ENCODE data around the gene SLC35E1. TPM values are rescaled to one million over a fixed set of nuclear protein-coding genes. Genes with fewer than 3 reads are reported as not detected.

The SLC35E1 gene
- total RNA-seq, 1 experiment from 2014 or later: 35.8 TPM

DNA sequence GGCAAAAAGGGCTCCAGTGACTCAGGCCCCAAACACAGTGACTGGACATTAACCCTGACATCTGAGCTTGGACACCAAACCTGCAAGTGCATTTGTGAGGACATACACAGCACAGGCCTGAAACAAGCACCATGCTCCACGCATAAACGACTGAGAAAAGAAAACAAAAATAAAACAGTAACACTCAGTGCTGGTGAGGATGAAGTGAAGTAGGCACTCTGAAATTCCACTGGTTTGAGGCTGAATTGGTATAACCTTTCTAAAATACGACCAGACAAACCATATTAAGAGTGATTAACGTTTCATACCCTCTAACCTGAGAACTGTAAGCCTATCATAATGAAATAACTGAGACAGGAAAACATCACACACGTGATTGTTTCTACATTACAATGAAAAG, 5.5 kb downstream of the SLC35E1 start:
- Histone ChIP-seq H3K4me2 (ENCODE audit: insufficient read depth, insufficient read length, low read length) (no peak overlapping the region), H4K8ac (replicated peaks; ENCODE audit: insufficient read length, low read depth, low read length) (no peak overlapping the region), H2BK120ac (ENCODE audit: low read depth, low read length, poor library complexity, severe bottlenecking) (no peak overlapping the region), H3K4ac (ENCODE audit: low read depth, low read length) (no peak overlapping the region), H3K9me3 (ENCODE audit: control insufficient read depth, low read depth, low read length) (no peaks in the 10 kb centered on the region), H4K5ac (ENCODE audit: insufficient read length, low read depth, low read length) (no peak overlapping the region), H2BK20ac (ENCODE audit: low read depth, low read length, poor library complexity, severe bottlenecking) (no peak overlapping the region), H3K23ac (ENCODE audit: insufficient read length, low read depth, low read length) (no peak overlapping the region), H2BK15ac (ENCODE audit: low read depth, low read length) (no peak overlapping the region), H2AFZ (ENCODE audit: low read length) (no peak overlapping the region), H3K79me2 (ENCODE audit: insufficient read depth, low read length) (no peaks in the 10 kb centered on the region; the same call in 1 of the 2 replicates), H3K27ac (ENCODE audit: insufficient read length, low read depth, low read length) (no peak overlapping the region), H2AK5ac (ENCODE audit: insufficient read length, low read length) (no peak overlapping the region), H4K20me1 (ENCODE audit: control insufficient read depth, insufficient read depth, insufficient read length) (no peaks in the 10 kb centered on the region), H4K91ac (ENCODE audit: insufficient read length, low read depth, low read length) (no peak overlapping the region), H3K23me2 (ENCODE audit: insufficient read length, low read depth, low read length, poor library complexity, severe bottlenecking) (peaks cover 4% of the 10 kb centered on the region), H3K27me3 (ENCODE audit: insufficient read depth, low read length) (no peaks in the 10 kb centered on the region), H3T11ph (ENCODE audit: low read length) (no peak overlapping the region), H3K4me1 (ENCODE audit: insufficient read depth, low read length) (no peaks in the 10 kb centered on the region), H2BK5ac (ENCODE audit: insufficient read length, low read length) (no peak overlapping the region), H3K9ac (ENCODE audit: extremely low read depth, insufficient read length, low read length) (no peak overlapping the region), H3K56ac (ENCODE audit: insufficient read length, low read depth, low read length) (no peak overlapping the region), H3K14ac (ENCODE audit: insufficient read depth, low read length) (no peak overlapping the region), H2BK12ac (ENCODE audit: insufficient read length, low read depth, low read length) (no peak overlapping the region), H3K18ac (ENCODE audit: insufficient read length, low read depth, low read length) (no peak overlapping the region), H3K79me1 (ENCODE audit: insufficient read depth, low read depth, low read length, poor library complexity, severe bottlenecking) (peaks cover 5% of the 10 kb centered on the region)
- H3K9me3 Mint-ChIP-seq: no peaks in the 10 kb centered on the region
- TF ChIP-seq CTCF (conservative IDR thresholded peaks at IDR 0.05): no peak
- H3K27me3 Mint-ChIP-seq (ENCODE audit: low read depth): no peaks in the 10 kb centered on the region
- no peak overlapping the region for H3K4me3 Mint-ChIP-seq
- peaks cover 17 to 70% (median 58%) of the 10 kb centered on the region in 3 experiments; a peak in 6 of 7 replicates for H3K36me3 Mint-ChIP-seq (ENCODE audit: insufficient read depth in 1 of 3, low read depth in 3 of 3)
- no CpG with 5 or more reads among the region's 5 CpGs for WGBS (ENCODE audit: extremely low coverage, insufficient read length, low lambda C conversion rate)
- H3K4me1 Mint-ChIP-seq: peaks cover 4 to 8% of the 10 kb centered on the region in 2 experiments
- H3K27ac Mint-ChIP-seq: no peak overlapping the region
- no peak for DNase-seq
